Astrocyte (in vitro differentiated cells and primary cell): ENCODE data around the gene CDCP1.

Source experiments
- CTCF ChIP-seq: IDR thresholded peaks from 2 replicates; pipeline ENCODE4 v1.5.1; 2011; ENCODE audit warnings: low read depth, mild to moderate bottlenecking, inconsistent platforms, low read length, moderate library complexity; ENCODE audit not compliant: insufficient read depth
- EZH2 ChIP-seq: IDR thresholded peaks from 2 replicates; pipeline ENCODE4 v1.6.1; 2012; ENCODE audit warnings: mild to moderate bottlenecking, low read length, inconsistent platforms; ENCODE audit not compliant: insufficient read depth

GRCh38 chr3:45191424-45191823, 45.2 kb upstream of the CDCP1 start:
- TF ChIP-seq EZH2, result no peak
- TF ChIP-seq CTCF, result no peak
